ENCODE results near the gene ZMIZ1.
A peak's percentile ranks its signal among the peaks of the same experiment; 100 is the strongest.

Gene ZMIZ1

DNA sequence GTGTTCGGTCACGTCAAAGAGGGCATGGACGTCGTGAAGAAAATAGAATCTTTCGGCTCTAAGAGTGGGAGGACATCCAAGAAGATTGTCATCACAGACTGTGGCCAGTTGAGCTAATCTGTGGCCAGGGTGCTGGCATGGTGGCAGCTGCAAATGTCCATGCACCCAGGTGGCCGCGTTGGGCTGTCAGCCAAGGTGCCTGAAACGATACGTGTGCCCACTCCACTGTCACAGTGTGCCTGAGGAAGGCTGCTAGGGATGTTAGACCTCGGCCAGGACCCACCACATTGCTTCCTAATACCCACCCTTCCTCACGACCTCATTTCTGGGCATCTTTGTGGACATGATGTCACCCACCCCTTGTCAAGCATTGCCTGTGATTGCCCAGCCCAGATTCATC is 285.0 kb downstream of the ZMIZ1 start:
- Histone ChIP-seq H3K9ac (ENCODE audit: low read depth, low read length, poor library complexity, severe bottlenecking) (no peak overlapping the region), H3K4me3 (ENCODE audit: low read length, poor library complexity, severe bottlenecking) (no peak overlapping the region), H4K20me1 (ENCODE audit: insufficient read depth, low read length, poor library complexity, severe bottlenecking) (peaks cover 72% of the 10 kb centered on the region), H3F3A (ENCODE audit: low read depth) (no peaks in the 10 kb centered on the region), H3K4me1 (ENCODE audit: insufficient read depth, low read length, poor library complexity, severe bottlenecking) (peaks cover 28% of the 10 kb centered on the region), H2AFZ (ENCODE audit: low read length) (no peak overlapping the region), H3K79me2 (ENCODE audit: insufficient read depth, low read length) (peaks cover 70% of the 10 kb centered on the region), H3K27me3 (ENCODE audit: insufficient read depth, low read length, poor library complexity, severe bottlenecking) (no peaks in the 10 kb centered on the region), H3K36me3 (ENCODE audit: insufficient read depth, low read length) (peaks cover 70% of the 10 kb centered on the region), H3K4me2 (ENCODE audit: low read depth, low read length, poor library complexity, severe bottlenecking) (peak overlapping the region; percentile 9), H3K9me2 (replicated peaks; ENCODE audit: low read depth, low read length) (no peaks in the 10 kb centered on the region), H3K9me3 (ENCODE audit: insufficient read depth, low read depth, low read length) (no peaks in the 10 kb centered on the region)
- TF ChIP-seq EZH2phosphoT487 (IDR thresholded peaks at IDR 0.05; ENCODE audit: borderline replicate concordance) = no peak
- TF ChIP-seq, protein P1, sequence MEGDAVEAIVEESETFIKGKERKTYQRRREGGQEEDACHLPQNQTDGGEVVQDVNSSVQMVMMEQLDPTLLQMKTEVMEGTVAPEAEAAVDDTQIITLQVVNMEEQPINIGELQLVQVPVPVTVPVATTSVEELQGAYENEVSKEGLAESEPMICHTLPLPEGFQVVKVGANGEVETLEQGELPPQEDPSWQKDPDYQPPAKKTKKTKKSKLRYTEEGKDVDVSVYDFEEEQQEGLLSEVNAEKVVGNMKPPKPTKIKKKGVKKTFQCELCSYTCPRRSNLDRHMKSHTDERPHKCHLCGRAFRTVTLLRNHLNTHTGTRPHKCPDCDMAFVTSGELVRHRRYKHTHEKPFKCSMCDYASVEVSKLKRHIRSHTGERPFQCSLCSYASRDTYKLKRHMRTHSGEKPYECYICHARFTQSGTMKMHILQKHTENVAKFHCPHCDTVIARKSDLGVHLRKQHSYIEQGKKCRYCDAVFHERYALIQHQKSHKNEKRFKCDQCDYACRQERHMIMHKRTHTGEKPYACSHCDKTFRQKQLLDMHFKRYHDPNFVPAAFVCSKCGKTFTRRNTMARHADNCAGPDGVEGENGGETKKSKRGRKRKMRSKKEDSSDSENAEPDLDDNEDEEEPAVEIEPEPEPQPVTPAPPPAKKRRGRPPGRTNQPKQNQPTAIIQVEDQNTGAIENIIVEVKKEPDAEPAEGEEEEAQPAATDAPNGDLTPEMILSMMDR (conservative IDR thresholded peaks at IDR 0.05; ENCODE audit: low read length) = no peak

DNA sequence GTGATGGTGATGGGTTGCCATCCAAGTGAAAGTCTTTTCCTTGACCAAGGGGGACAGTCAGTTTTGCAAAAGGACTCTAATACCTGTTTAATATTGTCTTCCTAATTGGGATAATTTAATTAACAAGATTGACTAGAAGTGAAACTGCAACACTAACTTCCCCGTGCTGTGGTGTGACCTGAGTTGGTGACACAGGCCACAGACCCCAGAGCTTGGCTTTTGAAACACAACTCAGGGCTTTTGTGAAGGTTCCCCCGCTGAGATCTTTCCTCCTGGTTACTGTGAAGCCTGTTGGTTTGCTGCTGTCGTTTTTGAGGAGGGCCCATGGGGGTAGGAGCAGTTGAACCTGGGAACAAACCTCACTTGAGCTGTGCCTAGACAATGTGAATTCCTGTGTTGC is 285.4 kb downstream of the ZMIZ1 start:
- no peak overlapping the region for H2AFZ ChIP-seq (ENCODE audit: low read length)
- H3K36me3 ChIP-seq (ENCODE audit: insufficient read depth, low read length) = peaks cover 70% of the 10 kb centered on the region
- H3K4me3 ChIP-seq (ENCODE audit: low read length, poor library complexity, severe bottlenecking) = no peak overlapping the region
- no peak for TF ChIP-seq EZH2phosphoT487 (IDR thresholded peaks at IDR 0.05; ENCODE audit: borderline replicate concordance)
- TF ChIP-seq, protein P1 (conservative IDR thresholded peaks at IDR 0.05; ENCODE audit: low read length) = no peak
- peaks cover 66% of the 10 kb centered on the region for H3K79me2 ChIP-seq (ENCODE audit: insufficient read depth, low read length)
- no peak overlapping the region for H3K9ac ChIP-seq (ENCODE audit: low read depth, low read length, poor library complexity, severe bottlenecking)
- peaks cover 23% of the 10 kb centered on the region for H3K4me1 ChIP-seq (ENCODE audit: insufficient read depth, low read length, poor library complexity, severe bottlenecking)
- H3K27me3 ChIP-seq (ENCODE audit: insufficient read depth, low read length, poor library complexity, severe bottlenecking) = no peaks in the 10 kb centered on the region
- peaks cover 67% of the 10 kb centered on the region for H4K20me1 ChIP-seq (ENCODE audit: insufficient read depth, low read length, poor library complexity, severe bottlenecking)
- no peaks in the 10 kb centered on the region for H3K9me2 ChIP-seq (replicated peaks; ENCODE audit: low read depth, low read length)
- no peaks in the 10 kb centered on the region for H3K9me3 ChIP-seq (ENCODE audit: insufficient read depth, low read depth, low read length)
- H3F3A ChIP-seq (ENCODE audit: low read depth) = no peaks in the 10 kb centered on the region
- H3K4me2 ChIP-seq (ENCODE audit: low read depth, low read length, poor library complexity, severe bottlenecking) = peak overlapping the region; percentile 9

DNA sequence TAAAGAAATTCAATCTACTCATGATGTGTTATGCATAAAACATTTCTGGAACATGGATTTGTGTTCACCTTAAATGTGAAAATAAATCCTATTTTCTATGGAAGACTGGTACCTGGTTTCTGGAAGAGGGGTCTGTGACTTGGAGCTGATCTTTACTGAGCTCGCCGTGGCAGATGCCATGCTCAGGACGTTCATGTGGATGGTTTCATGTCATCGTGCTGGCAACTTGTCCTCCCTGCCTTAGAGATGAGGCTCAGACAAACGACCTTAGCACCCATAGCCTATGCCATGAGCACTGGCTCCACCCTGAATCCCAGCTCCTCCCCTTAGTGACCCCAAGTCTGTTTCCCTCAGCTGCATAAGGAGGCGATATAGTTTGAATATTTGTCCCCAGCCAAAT is 285.8 kb downstream of the ZMIZ1 start:
- Histone ChIP-seq H3K27me3 (ENCODE audit: insufficient read depth, low read length, poor library complexity, severe bottlenecking) (no peaks in the 10 kb centered on the region), H3K36me3 (ENCODE audit: insufficient read depth, low read length) (peaks cover 66% of the 10 kb centered on the region), H3K4me1 (ENCODE audit: insufficient read depth, low read length, poor library complexity, severe bottlenecking) (peaks cover 19% of the 10 kb centered on the region), H3K9ac (ENCODE audit: low read depth, low read length, poor library complexity, severe bottlenecking) (no peak overlapping the region), H2AFZ (ENCODE audit: low read length) (no peak overlapping the region), H3F3A (ENCODE audit: low read depth) (no peaks in the 10 kb centered on the region), H3K9me2 (replicated peaks; ENCODE audit: low read depth, low read length) (no peaks in the 10 kb centered on the region), H4K20me1 (ENCODE audit: insufficient read depth, low read length, poor library complexity, severe bottlenecking) (peaks cover 63% of the 10 kb centered on the region), H3K9me3 (ENCODE audit: insufficient read depth, low read depth, low read length) (no peaks in the 10 kb centered on the region), H3K4me3 (ENCODE audit: low read length, poor library complexity, severe bottlenecking) (no peak overlapping the region), H3K79me2 (ENCODE audit: insufficient read depth, low read length) (peaks cover 61% of the 10 kb centered on the region), H3K4me2 (ENCODE audit: low read depth, low read length, poor library complexity, severe bottlenecking) (peak overlapping the region; percentile 9)
- TF ChIP-seq EZH2phosphoT487 (IDR thresholded peaks at IDR 0.05; ENCODE audit: borderline replicate concordance) = no peak
- TF ChIP-seq, protein P1 (conservative IDR thresholded peaks at IDR 0.05; ENCODE audit: low read length) = no peak

All from Loucy (cell line).